HG03460 (cell line): Measurements from ENCODE around the gene ASTN2.
"Not testable (repeated sequence)": the region's sequence is repeated elsewhere in the genome, so short reads cannot be mapped to it uniquely, and the experiment has no call there.

ENCODE experiments used
- ATAC-seq: cut with Tn5 transposase; IDR thresholded peaks from one replicate; pipeline ENCODE4 v1.9.1; 2021; ENCODE audit not compliant: unreplicated experiment

The ASTN2 gene

GRCh38 chr9:116891424-116891823 is 523.4 kb downstream of the ASTN2 start:
- no peak for ATAC-seq

GRCh38 chr9:116888476-116888875 is 526.4 kb downstream of the ASTN2 start:
- not testable (repeated sequence) for ATAC-seq

- no peak for ATAC-seq
These were observed 526.8 kb downstream of the ASTN2 start for GRCh38 chr9:116888066-116888465.

GRCh38 chr9:116883676-116884075 is 531.2 kb downstream of the ASTN2 start:
- ATAC-seq = no peak

GRCh38 chr9:116877072-116877471 is 537.8 kb downstream of the ASTN2 start:
- no peak for ATAC-seq

GRCh38 chr9:116875576-116875975 is 539.3 kb downstream of the ASTN2 start:
- no peak for ATAC-seq

- ATAC-seq = no peak
These were observed 540.6 kb downstream of the ASTN2 start for GRCh38 chr9:116873937-116874914.

- no peak for ATAC-seq
These were observed 541.4 kb downstream of the ASTN2 start for GRCh38 chr9:116873491-116873890.

GRCh38 chr9:116870566-116870965 is 544.3 kb downstream of the ASTN2 start:
- ATAC-seq = no peak

- no peak for ATAC-seq
These were observed 546.7 kb downstream of the ASTN2 start for GRCh38 chr9:116868201-116868600.

- no peak for ATAC-seq
These were observed 553.5 kb downstream of the ASTN2 start for GRCh38 chr9:116861321-116861720.

GRCh38 chr9:116860509-116861120 is 554.2 kb downstream of the ASTN2 start:
- ATAC-seq = no peak

- ATAC-seq = no peak
These were observed 555.1 kb downstream of the ASTN2 start for GRCh38 chr9:116859763-116860162.

GRCh38 chr9:116857321-116857720 is 557.5 kb downstream of the ASTN2 start:
- no peak for ATAC-seq

GRCh38 chr9:116855881-116856662 is 558.8 kb downstream of the ASTN2 start:
- ATAC-seq = no peak

GRCh38 chr9:116849721-116850120 is 565.1 kb downstream of the ASTN2 start:
- ATAC-seq = no peak

- no peak for ATAC-seq
These were observed 570.2 kb downstream of the ASTN2 start for GRCh38 chr9:116844621-116845020.

- ATAC-seq = no peak
These were observed 570.8 kb downstream of the ASTN2 start for GRCh38 chr9:116843863-116844620.

GRCh38 chr9:116842658-116843057 is 572.2 kb downstream of the ASTN2 start:
- ATAC-seq = no peak

GRCh38 chr9:116838468-116838867 is 576.4 kb downstream of the ASTN2 start:
- not testable (repeated sequence) for ATAC-seq
